Measurements from ENCODE around the gene RALGDS. TPM values are rescaled to one million over a fixed set of nuclear protein-coding genes. Genes with fewer than 3 reads are reported as not detected.

The RALGDS gene
- total RNA-seq, 1 experiment from 2014 or later: 38.2 TPM

DNA sequence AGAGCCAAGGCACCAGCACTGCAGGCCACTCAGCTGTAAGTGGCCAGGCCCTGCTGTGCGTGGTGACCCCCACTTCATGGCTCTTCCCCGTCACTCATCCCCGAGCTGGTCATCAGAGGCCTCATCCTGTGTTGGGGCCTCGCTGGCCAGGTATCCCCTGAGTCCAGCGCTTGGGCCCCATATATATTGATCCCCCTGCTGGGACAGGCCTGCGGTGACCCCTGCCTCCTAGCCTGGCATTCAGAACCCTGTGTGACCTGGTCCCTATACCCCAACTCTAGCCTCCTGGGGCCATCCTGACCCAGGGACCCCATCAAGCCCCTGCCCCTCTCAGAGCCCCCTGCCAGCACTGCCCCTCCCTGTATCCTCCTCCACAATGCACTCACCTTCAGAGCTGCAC is 30.0 kb upstream of the RALGDS start:
- DNase-seq (ENCODE audit: low spot score): no peak

DNA sequence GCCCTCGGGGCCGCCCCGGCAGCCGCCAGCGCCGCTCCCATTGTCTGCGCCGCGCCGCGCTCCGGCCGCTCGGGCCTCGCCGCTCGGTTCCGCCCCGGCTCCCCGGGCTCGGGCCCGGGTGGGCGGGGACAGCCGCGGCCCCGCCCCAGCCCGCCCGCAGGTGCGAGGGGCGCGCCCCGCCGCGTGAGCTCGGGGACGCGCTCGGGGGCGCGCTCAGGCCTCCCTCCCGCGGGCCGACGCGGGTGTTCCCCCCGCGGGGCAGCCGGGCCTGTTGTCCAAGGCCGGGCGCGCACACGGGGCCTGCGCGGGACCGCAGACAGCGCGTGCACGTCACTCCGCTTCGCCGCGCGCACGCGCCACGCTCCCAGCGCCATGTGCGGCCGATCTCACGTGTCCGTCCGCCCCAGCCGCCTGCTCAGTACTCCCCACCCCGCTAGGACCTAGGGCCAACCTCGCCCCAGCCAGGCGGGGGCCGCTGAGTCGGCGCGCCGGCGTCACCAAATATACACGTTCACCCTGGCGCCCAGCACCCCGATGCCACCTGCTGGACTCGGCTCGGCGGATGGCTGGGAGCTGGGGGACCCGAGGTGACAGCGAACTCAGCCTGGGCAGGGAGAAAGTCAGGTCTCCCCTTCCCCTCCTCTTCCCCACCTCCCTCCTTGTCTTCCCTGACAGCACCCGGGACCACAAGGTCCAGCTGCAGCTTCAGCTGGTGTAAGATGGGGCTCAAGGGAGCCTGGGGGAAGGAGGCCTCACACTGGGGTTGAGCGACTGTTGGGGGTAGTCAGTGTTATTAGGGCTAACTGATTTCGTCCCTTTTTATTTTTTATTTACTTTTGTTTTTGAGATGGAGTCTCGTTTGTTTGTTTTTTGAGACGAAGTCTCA is 28.3 kb upstream of the RALGDS start:
- DNase-seq (ENCODE audit: low spot score): peak; percentile 87

- no peak for DNase-seq (ENCODE audit: low spot score)
These were observed 27.4 kb upstream of the RALGDS start for GRCh38 chr9:133148199-133149129.

DNA sequence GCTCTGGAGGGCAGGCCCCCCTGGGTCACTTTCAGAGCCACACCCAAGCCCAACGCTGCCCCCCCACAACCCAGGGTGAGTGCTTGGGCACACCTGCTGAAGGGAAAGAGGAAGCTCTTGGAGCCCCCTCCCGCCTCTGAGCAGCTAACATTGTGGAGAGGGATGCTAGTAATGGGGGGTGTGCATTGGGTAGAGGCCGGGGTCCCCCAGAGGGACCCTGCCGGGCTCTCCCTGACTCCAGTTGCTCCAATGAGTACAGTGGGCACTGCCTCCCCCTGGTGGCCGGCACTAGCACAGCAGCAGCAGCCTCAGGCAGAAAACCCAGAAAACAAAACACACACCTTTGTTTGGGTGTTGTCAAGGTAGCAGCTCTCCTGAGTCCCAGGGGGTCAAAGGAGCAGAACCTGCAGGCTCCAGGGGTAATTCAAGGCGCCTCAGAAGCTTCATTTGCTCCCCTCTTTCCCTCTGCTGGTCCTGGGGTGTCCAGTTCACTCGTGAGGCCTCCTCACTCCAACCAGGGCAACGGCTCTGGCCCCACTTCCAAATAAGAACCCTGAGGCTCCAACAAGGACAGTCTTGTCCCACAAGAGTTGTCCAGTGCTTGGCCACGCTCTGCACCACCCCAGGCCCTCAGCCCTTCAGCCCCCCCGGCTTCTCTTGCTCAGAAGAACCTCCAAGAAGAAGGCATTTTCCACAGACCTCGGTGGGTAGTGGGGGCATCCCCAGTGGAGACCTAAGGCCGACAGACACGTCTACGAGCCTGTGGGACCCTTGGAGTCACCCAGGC is 26.6 kb upstream of the RALGDS start:
- peak; percentile 46 for DNase-seq (ENCODE audit: low spot score)

GRCh38 chr9:133146746-133147411 is 25.8 kb upstream of the RALGDS start:
- no peak for DNase-seq (ENCODE audit: low spot score)

GRCh38 chr9:133144904-133145851 is 24.1 kb upstream of the RALGDS start:
- no peak for DNase-seq (ENCODE audit: low spot score)

DNA sequence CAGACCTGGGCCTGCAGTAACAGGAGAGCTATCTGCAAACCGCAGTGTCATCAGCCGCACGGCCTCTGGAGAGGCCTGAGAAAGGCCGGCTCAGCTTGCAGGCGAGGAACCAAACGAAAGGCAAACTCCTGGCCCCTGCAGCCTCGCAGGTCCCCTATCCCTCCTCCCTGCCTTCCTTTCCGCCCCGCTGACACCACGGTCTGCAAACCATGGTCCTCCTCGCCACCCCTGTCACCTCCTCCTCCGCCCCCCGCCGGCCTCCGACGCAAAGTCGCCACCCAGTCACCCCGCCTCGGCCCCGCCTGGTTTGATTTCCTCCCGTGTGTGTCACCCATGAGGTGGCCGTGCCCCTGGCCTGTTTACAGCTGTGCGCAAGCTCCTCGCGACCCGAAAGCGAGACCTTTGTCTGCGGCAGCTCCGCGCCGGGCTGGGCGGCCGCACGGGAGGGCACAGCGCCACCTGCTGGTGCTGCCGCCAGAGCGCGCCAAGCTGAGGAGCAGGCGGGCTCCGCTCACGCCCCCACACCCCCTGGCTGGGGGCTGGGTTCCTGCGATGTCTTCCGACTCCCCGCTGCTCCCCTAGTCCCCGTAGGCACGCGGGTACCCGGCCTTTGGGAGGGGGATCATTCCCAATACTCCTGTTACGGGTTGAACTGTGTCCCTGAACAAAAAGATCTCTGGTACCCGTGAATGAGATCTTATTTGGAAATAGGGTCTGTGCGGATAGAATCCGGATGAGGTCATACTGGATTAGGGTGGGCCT is 23.3 kb upstream of the RALGDS start:
- peak; percentile 46 for DNase-seq (ENCODE audit: low spot score)

DNA sequence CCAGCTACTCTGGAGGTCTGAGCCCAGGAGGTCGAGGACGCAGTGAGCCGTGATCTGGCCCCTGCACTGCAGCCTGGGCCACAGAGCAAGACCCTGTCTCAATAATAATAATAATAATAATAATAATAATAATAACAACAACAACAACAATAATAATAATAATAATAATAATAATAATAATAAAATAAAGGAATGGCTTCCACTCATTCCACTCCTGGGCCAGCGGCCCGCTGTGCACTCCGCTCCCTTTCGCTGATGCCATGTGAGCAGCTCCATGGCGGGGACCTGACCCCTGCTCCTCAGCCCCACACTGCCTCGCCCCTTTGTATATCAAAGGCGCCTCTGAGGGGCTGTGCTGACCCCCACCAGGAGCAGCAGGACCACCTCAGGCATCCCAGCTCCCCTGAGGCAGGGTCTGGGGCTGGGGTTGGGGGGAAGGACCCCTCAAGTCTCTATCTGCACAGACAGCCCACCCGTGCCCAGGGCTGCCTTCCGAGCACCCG is 22.6 kb upstream of the RALGDS start:
- no peak for DNase-seq (ENCODE audit: low spot score)

- DNase-seq (ENCODE audit: low spot score): no peak
These were observed 21.9 kb upstream of the RALGDS start for GRCh38 chr9:133142684-133143622.

DNA sequence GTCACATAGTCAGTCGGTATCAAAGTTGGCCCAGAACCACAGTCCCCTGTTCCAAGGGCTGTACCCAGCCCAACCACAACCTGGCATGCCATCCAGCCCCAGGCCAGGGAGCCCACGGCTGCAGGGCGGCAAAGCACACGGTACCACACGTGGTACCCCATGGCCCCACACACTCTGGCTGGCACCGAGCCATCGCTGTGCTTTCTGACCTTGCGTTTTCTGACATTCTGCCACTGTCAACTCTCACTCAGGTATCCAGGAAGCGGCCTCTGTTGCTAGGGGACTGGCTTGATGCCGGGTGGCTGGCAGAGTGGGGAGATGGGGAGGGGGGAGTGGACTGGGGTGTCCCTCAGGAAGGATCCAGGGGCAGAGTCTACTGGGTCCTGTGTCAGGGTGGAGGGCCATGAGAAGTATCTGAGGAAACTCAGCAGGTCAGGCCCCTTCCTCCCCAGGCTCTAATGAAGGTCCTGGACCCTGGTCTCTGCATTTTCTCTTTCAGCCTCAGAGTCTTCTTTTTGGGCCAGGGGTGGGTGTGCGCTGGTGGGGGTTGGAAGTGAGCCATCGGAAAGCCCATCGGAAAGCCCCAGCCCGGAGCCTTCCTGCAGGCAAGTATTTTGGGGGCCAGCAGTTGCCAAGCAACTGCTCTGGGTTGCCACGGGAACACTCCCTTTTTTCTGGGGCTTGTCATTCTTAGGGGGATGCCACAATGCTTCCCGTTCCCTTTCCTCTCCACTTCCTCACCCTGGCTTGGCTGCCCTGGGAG is 21.0 kb upstream of the RALGDS start:
- DNase-seq (ENCODE audit: low spot score): no peak

GRCh38 chr9:133140606-133141005 is 19.6 kb upstream of the RALGDS start:
- DNase-seq (ENCODE audit: low spot score): no peak

DNA sequence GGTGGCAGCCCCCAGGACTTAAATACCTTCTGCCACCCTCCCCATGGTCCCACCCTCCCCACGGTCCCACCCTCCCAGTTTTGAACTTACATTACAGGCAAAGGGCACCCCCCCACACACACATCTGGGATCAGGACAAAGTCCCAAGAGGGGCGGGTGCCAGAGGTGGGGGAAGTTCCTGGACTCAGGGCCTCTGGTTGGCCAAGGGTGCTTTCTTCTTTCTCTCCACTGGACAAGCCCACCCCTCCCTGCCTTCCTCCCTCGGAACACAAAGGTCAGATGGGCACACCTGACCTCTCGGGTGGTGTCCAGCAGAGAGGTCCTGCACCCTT is 19.1 kb upstream of the RALGDS start:
- no peak for DNase-seq (ENCODE audit: low spot score)

GRCh38 chr9:133139246-133140173 is 18.5 kb upstream of the RALGDS start:
- DNase-seq (ENCODE audit: low spot score): no peak

- no peak for DNase-seq (ENCODE audit: low spot score)
These were observed 16.6 kb upstream of the RALGDS start for GRCh38 chr9:133137451-133138231.

- peak; percentile 99 for DNase-seq (ENCODE audit: low spot score)
These were observed 14.2 kb upstream of the RALGDS start for GRCh38 chr9:133135146-133135745.

All from A172 (cell line).